ENCODE data around the gene HDAC4.

The HDAC4 gene

DNA sequence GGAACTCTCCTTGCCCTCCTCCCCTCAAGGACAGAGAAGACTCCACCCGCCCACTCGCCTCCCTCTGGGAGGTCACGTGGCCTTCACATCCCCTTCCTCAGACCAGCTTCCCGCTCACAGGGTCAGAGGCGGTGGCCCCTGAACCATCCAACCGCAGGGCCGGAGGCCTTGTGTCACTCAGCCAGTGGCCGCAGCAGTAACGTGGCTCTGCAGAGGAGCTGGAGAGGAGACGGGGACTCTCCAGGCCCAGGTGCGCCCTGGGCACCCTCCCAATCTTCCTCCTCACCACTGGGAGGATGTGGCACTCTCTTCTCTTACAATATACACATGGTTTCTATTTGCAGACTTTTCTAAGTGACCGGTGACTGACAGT lies 391.2 kb downstream of the HDAC4 start:
- Histone ChIP-seq H3K27me3 (peaks cover 24% of the 10 kb centered on the region), H3K4me3 (ENCODE audit: low read depth in 1 of 2, low read length in 1 of 2) (no peak overlapping the region), H3K36me3 (no peaks in the 10 kb centered on the region), H3K4me1 (ENCODE audit: control insufficient read depth in 1 of 2, insufficient read depth in 1 of 2, low read depth in 1 of 2, low read length in 1 of 2) (no peaks in the 10 kb centered on the region), H3K9me3 (no peaks in the 10 kb centered on the region), H3K27ac (no peak overlapping the region)
- TF ChIP-seq, protein P1, sequence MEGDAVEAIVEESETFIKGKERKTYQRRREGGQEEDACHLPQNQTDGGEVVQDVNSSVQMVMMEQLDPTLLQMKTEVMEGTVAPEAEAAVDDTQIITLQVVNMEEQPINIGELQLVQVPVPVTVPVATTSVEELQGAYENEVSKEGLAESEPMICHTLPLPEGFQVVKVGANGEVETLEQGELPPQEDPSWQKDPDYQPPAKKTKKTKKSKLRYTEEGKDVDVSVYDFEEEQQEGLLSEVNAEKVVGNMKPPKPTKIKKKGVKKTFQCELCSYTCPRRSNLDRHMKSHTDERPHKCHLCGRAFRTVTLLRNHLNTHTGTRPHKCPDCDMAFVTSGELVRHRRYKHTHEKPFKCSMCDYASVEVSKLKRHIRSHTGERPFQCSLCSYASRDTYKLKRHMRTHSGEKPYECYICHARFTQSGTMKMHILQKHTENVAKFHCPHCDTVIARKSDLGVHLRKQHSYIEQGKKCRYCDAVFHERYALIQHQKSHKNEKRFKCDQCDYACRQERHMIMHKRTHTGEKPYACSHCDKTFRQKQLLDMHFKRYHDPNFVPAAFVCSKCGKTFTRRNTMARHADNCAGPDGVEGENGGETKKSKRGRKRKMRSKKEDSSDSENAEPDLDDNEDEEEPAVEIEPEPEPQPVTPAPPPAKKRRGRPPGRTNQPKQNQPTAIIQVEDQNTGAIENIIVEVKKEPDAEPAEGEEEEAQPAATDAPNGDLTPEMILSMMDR (IDR thresholded peaks at IDR 0.05): no peak

GRCh38 chr2:239008677-239009588 lies 391.9 kb downstream of the HDAC4 start:
- TF ChIP-seq, protein P1 (IDR thresholded peaks at IDR 0.05): no peak
- H3K4me1 ChIP-seq (ENCODE audit: control insufficient read depth in 1 of 2, insufficient read depth in 1 of 2, low read depth in 1 of 2, low read length in 1 of 2): no peaks in the 10 kb centered on the region
- H3K27ac ChIP-seq: no peak overlapping the region
- H3K27me3 ChIP-seq: peaks cover 20% of the 10 kb centered on the region
- no peak overlapping the region for H3K4me3 ChIP-seq (ENCODE audit: low read depth in 1 of 2, low read length in 1 of 2)
- H3K36me3 ChIP-seq: no peaks in the 10 kb centered on the region
- no peaks in the 10 kb centered on the region for H3K9me3 ChIP-seq

DNA sequence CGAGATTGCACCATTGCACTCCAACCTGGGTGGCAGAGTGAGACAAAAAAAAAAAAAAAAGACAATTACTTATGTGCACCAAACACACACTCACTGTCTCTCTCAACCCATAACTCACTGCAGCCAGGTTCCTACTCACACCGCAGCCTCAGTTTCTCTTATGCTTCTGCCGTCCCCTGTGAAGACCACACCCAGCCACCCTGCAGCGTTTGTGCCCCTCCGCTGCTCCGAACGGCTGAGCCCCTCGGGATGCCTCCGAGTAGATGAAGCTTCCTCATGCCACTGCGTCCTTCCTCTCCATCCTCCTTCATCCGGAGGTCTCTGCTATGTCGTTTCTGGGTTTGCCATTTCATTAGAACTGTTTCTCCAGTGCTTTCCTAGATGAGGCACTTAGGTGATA lies 392.8 kb downstream of the HDAC4 start:
- Histone ChIP-seq H3K27me3 (peaks cover 20% of the 10 kb centered on the region), H3K9me3 (no peaks in the 10 kb centered on the region), H3K4me3 (ENCODE audit: low read depth in 1 of 2, low read length in 1 of 2) (no peak overlapping the region), H3K27ac (no peak overlapping the region), H3K36me3 (no peaks in the 10 kb centered on the region), H3K4me1 (ENCODE audit: control insufficient read depth in 1 of 2, insufficient read depth in 1 of 2, low read depth in 1 of 2, low read length in 1 of 2) (no peaks in the 10 kb centered on the region)
- TF ChIP-seq, protein P1 (IDR thresholded peaks at IDR 0.05): no peak

- H3K27ac ChIP-seq: no peak overlapping the region
- peaks cover 20% of the 10 kb centered on the region for H3K27me3 ChIP-seq
- TF ChIP-seq, protein P1 (IDR thresholded peaks at IDR 0.05): no peak
Observed at GRCh38 chr2:239006622-239007285, 394.1 kb downstream of the HDAC4 start.

DNA sequence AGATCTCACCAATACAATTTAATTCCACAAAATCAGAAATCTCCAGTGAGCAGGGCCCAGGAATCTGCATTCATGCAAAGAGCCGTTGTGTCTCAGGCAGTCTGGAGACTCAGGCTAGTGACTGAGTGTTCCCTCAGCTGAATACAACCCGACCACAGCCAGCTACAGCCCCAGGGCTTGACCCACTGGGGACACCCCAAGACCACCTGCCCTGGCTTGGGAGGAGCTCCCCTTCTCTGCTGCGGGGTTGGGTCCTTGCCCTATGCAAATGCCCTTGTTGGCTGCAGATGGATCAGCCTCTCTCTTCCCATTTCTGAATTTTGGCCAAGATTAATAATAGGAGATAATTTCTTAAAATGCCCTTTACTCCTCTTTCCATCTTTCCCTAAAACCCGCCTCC lies 395.2 kb downstream of the HDAC4 start:
- H3K27ac ChIP-seq: no peak overlapping the region
- H3K4me3 ChIP-seq (ENCODE audit: low read depth in 1 of 2, low read length in 1 of 2): no peak overlapping the region
- no peaks in the 10 kb centered on the region for H3K4me1 ChIP-seq (ENCODE audit: control insufficient read depth in 1 of 2, insufficient read depth in 1 of 2, low read depth in 1 of 2, low read length in 1 of 2)
- H3K36me3 ChIP-seq: no peaks in the 10 kb centered on the region
- TF ChIP-seq, protein P1 (IDR thresholded peaks at IDR 0.05): no peak
- H3K27me3 ChIP-seq: peaks cover 17% of the 10 kb centered on the region
- no peaks in the 10 kb centered on the region for H3K9me3 ChIP-seq

More at GRCh38 chr2:239006622-239007285, 394.1 kb downstream of the HDAC4 start:
- H3K9me3 ChIP-seq: no peaks in the 10 kb centered on the region
- no peaks in the 10 kb centered on the region for H3K4me1 ChIP-seq (ENCODE audit: control insufficient read depth in 1 of 2, insufficient read depth in 1 of 2, low read depth in 1 of 2, low read length in 1 of 2)
- no peaks in the 10 kb centered on the region for H3K36me3 ChIP-seq
- no peak overlapping the region for H3K4me3 ChIP-seq (ENCODE audit: low read depth in 1 of 2, low read length in 1 of 2)
